ENCODE results near the gene RCAN3.

RCAN3 gene

DNA sequence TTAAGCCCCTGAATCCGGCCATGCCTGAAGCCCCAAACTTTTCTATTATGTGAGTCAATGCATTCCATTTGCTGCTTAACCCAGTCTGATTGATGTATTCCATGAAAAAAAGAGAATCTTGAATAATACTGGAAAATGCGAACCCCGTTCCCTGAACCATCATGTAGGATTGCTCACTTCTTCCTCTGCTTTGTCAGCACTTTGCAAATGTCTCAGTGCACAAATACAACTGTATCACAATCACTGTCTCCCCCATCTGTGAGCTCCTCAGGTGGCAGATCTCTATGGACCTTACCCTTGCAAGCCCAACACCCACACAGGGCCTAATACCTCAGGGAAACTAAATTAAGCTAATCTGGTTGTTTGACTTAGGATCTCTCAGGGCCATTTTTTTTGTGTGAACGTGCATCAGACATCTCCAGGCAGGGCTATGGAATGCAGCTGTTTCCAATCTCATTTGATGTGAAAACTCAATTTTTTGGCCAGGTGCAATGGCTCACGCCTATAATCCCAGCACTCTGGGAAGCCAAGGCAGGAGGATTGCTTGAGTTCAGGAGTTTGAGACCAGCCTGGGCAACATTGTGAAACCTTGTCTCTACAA is 2.1 kb upstream of the RCAN3 start:
- no peak for TF ChIP-seq GATA2 (IDR thresholded peaks at IDR 0.05; ENCODE audit: low read depth, low read length)
- TF ChIP-seq GATA3 (IDR thresholded peaks at IDR 0.05; ENCODE audit: low read depth, low read length), result no peak

- TF ChIP-seq GATA2 (IDR thresholded peaks at IDR 0.05; ENCODE audit: low read depth, low read length), result no peak
- no peak for TF ChIP-seq GATA3 (IDR thresholded peaks at IDR 0.05; ENCODE audit: low read depth, low read length)
Measured at GRCh38 chr1:24501371-24502064, 1.1 kb upstream of the RCAN3 start.

- no peak for TF ChIP-seq GATA3 (IDR thresholded peaks at IDR 0.05; ENCODE audit: low read depth, low read length)
- no peak for TF ChIP-seq GATA2 (IDR thresholded peaks at IDR 0.05; ENCODE audit: low read depth, low read length)
Measured at GRCh38 chr1:24502065-24502708, 449 bp upstream of the RCAN3 start.

- TF ChIP-seq GATA2 (IDR thresholded peaks at IDR 0.05; ENCODE audit: low read depth, low read length) (no peak), GATA3 (IDR thresholded peaks at IDR 0.05; ENCODE audit: low read depth, low read length) (no peak)
Measured at GRCh38 chr1:24503059-24503751, 569 bp downstream of the RCAN3 start.

- TF ChIP-seq GATA2 (IDR thresholded peaks at IDR 0.05; ENCODE audit: low read depth, low read length) (no peak), GATA3 (IDR thresholded peaks at IDR 0.05; ENCODE audit: low read depth, low read length) (no peak)
Measured at GRCh38 chr1:24503870-24504523, 1.4 kb downstream of the RCAN3 start.

DNA sequence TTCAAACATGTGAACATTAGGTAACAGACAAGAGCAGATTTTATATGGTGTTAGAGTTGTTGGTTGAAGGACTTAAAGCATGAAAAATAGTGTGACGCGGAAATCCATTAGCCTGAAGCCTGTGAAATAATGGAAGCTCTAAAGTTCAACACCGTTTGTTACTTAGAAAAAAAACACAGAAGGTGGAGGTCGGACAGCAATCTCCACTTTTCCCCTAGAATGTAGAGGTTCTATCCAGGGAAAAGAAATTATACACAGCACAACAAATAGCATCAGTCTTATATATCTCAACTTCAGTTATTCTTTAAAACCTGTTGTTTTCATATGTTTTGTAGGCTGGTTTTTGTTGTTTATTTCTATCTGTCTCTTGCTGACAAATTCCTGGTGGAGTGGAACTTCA is 1.9 kb downstream of the RCAN3 start:
- TF ChIP-seq GATA3 (IDR thresholded peaks at IDR 0.05; ENCODE audit: low read depth, low read length), result no peak
- no peak for TF ChIP-seq GATA2 (IDR thresholded peaks at IDR 0.05; ENCODE audit: low read depth, low read length)

DNA sequence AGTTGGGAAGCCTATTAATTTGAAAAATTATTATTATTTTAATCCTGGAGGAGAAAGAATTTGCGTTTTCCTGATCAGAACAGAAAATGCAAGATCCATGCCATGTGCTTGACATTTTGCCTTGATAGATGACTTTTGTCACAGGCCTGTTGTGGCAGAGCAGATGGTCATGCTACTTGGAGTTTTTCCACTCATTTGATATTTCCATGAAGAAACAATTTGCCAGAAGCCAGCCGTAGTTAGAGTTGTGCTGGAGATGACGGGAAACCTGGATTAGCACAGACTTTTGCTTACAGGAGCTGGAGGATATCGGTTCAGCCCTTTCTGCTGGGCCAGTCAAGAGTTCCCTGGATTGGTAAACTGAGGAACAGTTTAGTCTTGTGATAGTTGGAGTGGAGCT is 3.2 kb downstream of the RCAN3 start:
- no peak for TF ChIP-seq GATA3 (IDR thresholded peaks at IDR 0.05; ENCODE audit: low read depth, low read length)
- no peak for TF ChIP-seq GATA2 (IDR thresholded peaks at IDR 0.05; ENCODE audit: low read depth, low read length)

DNA sequence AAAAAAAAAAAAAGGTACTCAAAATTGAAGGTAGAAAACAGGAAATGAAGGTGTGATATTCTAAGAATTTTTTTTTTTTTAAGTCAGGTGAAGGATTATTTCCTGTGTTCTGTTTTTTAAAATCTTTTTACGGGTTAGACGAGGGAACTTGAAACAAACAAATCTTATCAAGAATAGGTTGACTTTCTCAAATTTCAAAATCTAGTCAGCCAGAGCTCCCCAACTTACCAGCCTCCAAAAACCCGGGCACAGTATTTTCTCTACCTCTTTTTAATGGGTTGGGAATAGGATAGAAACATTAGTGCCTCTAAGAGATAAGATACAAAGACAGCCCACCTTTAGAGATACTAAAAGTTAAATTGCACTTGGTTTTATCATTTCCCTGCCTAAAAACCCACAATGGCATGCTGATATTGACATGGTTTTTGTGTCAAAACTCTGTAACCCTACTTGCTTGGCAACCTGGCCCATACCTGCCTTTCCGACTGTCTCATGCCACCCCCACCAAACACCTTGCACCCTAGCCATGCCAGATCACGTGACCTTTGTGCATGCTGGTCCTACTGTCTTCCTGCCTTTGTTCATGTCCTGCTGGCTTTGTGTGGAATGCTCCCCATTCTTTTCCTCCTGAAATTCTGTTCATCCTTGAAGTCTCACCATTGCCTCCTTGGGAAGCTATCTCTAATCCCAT is 4.2 kb downstream of the RCAN3 start:
- TF ChIP-seq GATA2 (IDR thresholded peaks at IDR 0.05; ENCODE audit: low read depth, low read length) (no peak), GATA3 (IDR thresholded peaks at IDR 0.05; ENCODE audit: low read depth, low read length) (no peak)

GRCh38 chr1:24507405-24507804 is 4.8 kb downstream of the RCAN3 start:
- no peak for TF ChIP-seq GATA3 (IDR thresholded peaks at IDR 0.05; ENCODE audit: low read depth, low read length)
- no peak for TF ChIP-seq GATA2 (IDR thresholded peaks at IDR 0.05; ENCODE audit: low read depth, low read length)

DNA sequence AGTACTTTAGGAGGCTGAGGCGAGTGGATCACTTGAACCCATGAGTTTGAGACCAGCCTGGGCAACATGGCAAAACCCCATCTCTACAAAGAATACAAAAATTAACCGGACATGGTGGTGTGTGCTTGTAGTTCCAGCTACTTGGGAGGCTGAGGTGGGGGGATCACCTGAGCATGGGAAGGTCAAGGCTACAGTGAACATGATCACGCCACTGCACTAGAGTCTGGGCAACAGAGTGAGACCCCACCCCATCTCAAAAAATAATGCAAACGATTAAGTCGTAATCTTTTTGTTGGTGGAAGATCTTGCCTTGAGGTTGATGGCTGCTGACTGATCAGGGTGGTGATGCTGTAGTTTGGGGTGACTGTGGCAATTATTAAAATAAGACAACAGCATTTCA is 6.3 kb downstream of the RCAN3 start:
- no peak for TF ChIP-seq GATA3 (IDR thresholded peaks at IDR 0.05; ENCODE audit: low read depth, low read length)
- no peak for TF ChIP-seq GATA2 (IDR thresholded peaks at IDR 0.05; ENCODE audit: low read depth, low read length)

GRCh38 chr1:24513706-24514105 is 11.1 kb downstream of the RCAN3 start:
- TF ChIP-seq GATA2 (IDR thresholded peaks at IDR 0.05; ENCODE audit: low read depth, low read length), result no peak
- no peak for TF ChIP-seq GATA3 (IDR thresholded peaks at IDR 0.05; ENCODE audit: low read depth, low read length)

DNA sequence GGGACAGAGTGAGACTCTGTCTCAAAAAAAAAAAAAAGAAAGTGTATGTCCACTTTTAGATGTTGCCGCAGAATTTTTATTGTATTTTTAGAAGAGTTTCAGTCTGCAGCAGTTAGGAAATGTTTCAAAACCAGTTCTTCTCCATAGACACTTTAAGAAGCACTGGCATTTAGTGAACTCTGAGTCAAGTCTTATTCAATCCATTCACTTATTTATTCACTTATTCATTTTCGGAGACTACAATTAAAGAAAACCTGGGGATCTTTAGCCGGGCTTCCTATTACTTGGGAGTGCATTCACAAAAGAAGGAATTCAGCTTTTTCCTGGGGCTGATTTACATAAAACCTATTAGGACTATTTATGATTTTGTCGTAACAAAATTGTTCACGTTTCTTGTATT is 12.3 kb downstream of the RCAN3 start:
- TF ChIP-seq GATA3 (IDR thresholded peaks at IDR 0.05; ENCODE audit: low read depth, low read length) (no peak), GATA2 (IDR thresholded peaks at IDR 0.05; ENCODE audit: low read depth, low read length) (no peak)

DNA sequence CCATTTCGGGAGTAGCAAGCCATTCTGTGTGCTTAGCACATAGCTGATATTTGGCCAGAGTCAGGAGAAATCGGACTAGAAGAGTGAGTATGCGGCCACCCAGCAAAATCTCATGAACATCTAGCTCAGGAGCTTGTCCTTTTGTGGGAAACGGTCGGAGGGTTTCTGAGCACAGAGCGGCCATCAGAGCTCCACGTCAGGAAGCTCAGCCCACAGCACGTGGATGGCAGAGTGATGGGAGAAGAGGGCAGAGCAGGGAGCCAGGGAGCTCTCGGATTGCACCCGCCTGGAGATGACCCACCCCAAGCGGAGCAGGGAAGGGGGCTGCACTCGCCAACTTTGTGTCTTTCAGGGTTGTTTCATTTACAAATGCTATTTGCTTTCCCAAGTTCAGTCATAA is 13.9 kb downstream of the RCAN3 start:
- TF ChIP-seq GATA2 (IDR thresholded peaks at IDR 0.05; ENCODE audit: low read depth, low read length), result no peak
- TF ChIP-seq GATA3 (IDR thresholded peaks at IDR 0.05; ENCODE audit: low read depth, low read length), result no peak
